ENCODE results near the gene EML6.
"Not testable (repeated sequence)": the region's sequence is repeated elsewhere in the genome, so short reads cannot be mapped to it uniquely, and the experiment has no call there.

The EML6 gene

GRCh38 chr2:54969295-54969939 is 246.0 kb downstream of the EML6 start:
- no peak for DNase-seq

DNA sequence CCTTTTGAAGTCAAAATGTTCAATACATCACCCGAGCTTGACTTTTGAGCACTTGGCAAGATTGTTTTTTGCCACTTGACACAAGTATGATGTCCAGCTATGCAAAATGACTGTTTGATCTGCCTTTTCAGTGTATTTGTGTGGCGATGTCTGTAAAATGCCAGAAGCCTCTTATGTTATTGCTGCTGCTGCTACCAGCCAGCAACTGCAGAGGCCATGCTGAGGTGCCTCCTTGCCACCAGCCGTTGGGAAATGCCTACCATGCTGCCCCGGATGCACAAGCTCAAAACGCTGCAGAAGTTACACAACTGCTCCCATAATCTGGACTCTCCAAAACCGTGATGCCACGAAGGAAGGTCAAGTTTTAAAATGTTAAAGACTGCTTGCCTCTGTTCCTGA is 246.5 kb downstream of the EML6 start:
- no peak for DNase-seq

GRCh38 chr2:54975175-54975574 is 251.7 kb downstream of the EML6 start:
- no peak for DNase-seq

DNA sequence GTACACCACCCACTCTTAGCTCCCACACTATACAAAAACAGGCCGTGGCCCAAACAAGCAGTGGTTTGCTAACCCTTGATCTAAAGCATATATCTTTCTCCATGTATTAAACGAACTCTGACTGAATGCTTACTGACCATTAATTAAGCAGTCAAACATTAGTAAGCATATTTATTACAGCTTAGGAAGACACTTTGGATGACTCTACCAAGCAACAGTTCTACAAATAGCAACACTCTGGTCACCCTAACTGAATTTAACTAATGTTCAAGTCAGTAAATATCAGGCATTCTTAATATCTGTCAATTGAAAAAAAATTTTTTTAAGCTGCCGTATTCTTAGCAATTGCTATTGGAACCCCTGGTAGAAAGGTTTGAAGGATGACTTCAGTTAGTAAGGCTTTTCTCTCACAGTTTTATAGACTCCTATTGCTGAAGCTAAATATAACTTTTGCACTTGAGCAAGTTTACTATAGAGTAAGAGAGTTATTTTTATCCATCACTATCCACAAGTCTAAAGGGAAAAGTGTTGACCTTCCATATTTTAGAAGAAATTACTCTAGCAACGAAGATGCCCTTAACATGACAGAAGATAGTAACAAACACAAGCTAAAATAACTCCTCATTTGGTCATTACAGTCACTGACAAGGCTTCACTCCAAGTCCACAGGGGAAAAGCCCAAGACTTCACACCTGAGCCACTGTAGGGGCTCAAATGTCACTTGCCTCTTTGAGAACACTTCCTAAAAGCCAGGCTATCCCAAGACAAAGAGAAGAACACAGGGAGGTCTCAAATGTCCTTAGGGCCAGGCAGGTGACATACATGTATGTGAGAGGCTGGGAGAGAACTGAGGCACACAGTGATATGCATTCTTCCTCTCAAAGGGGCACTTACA is 252.4 kb downstream of the EML6 start:
- DNase-seq: no peak

DNA sequence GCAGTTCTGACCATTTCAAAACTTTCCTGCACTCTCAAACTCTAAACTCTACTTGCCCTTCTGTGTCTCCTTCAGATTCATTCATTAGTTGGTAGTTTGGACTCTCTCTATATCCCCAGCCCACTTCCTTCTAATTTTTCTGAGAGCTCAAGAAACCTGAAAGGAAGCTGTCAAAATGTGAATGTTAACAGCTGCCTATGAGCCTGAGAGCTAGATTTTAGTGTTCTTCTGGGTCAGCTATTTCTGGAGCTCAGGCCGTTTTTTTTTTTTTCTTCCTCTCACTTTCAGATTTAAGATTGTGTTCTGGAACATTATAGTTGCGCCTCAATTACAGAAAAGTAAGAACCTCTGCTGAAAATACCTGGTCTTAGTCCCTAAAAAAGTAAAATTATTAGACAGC is 253.7 kb downstream of the EML6 start:
- DNase-seq: no peak

GRCh38 chr2:54979321-54980044 is 256.0 kb downstream of the EML6 start:
- DNase-seq: no peak

DNA sequence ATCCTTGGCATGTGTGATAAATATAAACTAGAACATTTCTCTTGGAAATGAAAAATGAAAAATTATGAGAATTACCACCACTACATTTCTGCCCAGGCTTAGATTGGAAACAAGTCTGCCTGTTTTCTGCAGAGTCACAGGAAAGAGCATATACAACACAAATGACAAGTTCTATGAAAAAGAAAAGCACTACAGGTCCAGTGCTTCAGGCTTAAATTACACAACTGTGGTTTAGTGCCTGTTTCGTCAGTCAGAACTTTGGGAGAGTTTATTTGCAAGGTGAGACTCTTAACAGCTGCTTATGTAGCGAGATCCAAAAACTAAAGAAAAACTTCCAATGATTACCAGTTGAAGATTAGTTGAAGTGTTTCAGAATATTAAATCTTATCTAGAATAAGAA is 257.9 kb downstream of the EML6 start:
- DNase-seq: no peak

- no peak for DNase-seq
Measured at GRCh38 chr2:54983345-54984220, 260.1 kb downstream of the EML6 start.

- DNase-seq: no peak
Measured at GRCh38 chr2:54984476-54984875, 261.0 kb downstream of the EML6 start.

- no peak for DNase-seq
Measured at GRCh38 chr2:54986264-54986663, 262.8 kb downstream of the EML6 start.

- no peak for DNase-seq
Measured at GRCh38 chr2:54988612-54989011, 265.1 kb downstream of the EML6 start.

GRCh38 chr2:54990694-54991093 is 267.2 kb downstream of the EML6 start:
- not testable (repeated sequence) for DNase-seq

GRCh38 chr2:54995553-54995952 is 272.1 kb downstream of the EML6 start:
- DNase-seq: no peak

- no peak for DNase-seq
Measured at GRCh38 chr2:54997826-54998225, 274.4 kb downstream of the EML6 start.

GRCh38 chr2:54999182-54999581 is 275.7 kb downstream of the EML6 start:
- no peak for DNase-seq

- DNase-seq: no peak
Measured at GRCh38 chr2:55000341-55000740, 276.9 kb downstream of the EML6 start.

DNA sequence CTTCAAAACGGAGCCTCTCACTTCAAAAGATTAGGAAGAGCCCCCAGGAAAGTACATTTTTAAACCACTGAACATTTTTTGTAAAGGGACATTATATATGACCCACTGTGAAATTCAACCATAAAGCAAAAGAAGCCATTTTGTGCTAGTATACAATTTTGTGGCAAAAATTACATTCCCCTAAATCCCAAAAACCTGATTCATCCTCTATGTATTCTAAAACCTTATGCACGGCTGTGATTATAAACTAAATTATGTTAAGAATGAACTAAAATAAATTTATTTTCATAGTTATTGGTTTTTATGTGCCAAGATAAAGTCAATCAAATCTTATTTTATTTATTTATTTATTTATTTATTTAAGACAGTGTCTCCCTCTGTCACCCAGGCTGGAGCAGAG is 278.3 kb downstream of the EML6 start:
- no peak for DNase-seq

- DNase-seq: no peak
Measured at GRCh38 chr2:55003706-55004639, 280.5 kb downstream of the EML6 start.

GRCh38 chr2:55006306-55006705 is 282.8 kb downstream of the EML6 start:
- DNase-seq: no peak

- no peak for DNase-seq
Measured at GRCh38 chr2:55009277-55010060, 286.0 kb downstream of the EML6 start.

DNA sequence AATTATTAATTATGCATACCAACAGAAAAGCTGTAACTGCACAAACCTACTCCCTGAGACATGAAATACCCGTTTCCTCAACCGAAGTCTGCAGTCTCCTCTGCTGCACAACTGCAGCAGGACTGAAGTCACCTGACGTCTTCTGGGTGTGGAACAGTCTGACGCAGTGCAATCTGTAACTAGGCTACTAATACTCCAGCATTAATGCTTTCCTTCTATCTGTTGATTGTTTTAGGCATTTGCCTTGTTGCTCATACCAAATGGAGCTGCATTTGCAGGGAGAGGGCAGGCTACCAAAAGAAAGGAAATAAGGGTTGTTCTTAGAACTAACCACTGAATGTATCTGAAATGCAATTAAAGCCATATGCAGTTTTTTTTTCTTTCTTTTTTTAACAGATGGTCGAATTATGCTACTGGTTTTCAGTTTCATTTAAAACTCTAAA is 286.7 kb downstream of the EML6 start:
- no peak for DNase-seq
